ENCODE results near the gene CPEB4.
A peak's percentile ranks its signal among the peaks of the same experiment; 100 is the strongest.

Gene CPEB4

GRCh38 chr5:173887610-173888472, at the start of gene CPEB4:
Gene CPEB4 (plus strand): TSS chr5:173888349. CDS start chr5:173889734, 1,385 bp downstream.
- peak; percentile 95 for DNase-seq (ENCODE audit: low read depth in 2 of 2)

GRCh38 chr5:173839117-173839713, 48.9 kb upstream of the CPEB4 start:
- no peak for DNase-seq (ENCODE audit: low read depth in 2 of 2)

GRCh38 chr5:173840111-173840983, 47.8 kb upstream of the CPEB4 start:
- DNase-seq (ENCODE audit: low read depth in 2 of 2): no peak

- no peak for DNase-seq (ENCODE audit: low read depth in 2 of 2)
Observed at GRCh38 chr5:173841710-173842109, 46.4 kb upstream of the CPEB4 start.

- no peak for DNase-seq (ENCODE audit: low read depth in 2 of 2)
Observed at GRCh38 chr5:173843794-173844193, 44.4 kb upstream of the CPEB4 start.

GRCh38 chr5:173845321-173845720, 42.8 kb upstream of the CPEB4 start:
- DNase-seq (ENCODE audit: low read depth in 2 of 2): no peak

GRCh38 chr5:173846929-173847501, 41.1 kb upstream of the CPEB4 start:
- no peak for DNase-seq (ENCODE audit: low read depth in 2 of 2)

- DNase-seq (ENCODE audit: low read depth in 2 of 2): no peak
Observed at GRCh38 chr5:173848986-173849596, 39.1 kb upstream of the CPEB4 start.

- no peak for DNase-seq (ENCODE audit: low read depth in 2 of 2)
Observed at GRCh38 chr5:173849908-173850307, 38.2 kb upstream of the CPEB4 start.

GRCh38 chr5:173850659-173851058, 37.5 kb upstream of the CPEB4 start:
- DNase-seq (ENCODE audit: low read depth in 2 of 2): no peak

- DNase-seq (ENCODE audit: low read depth in 2 of 2): no peak
Observed at GRCh38 chr5:173851595-173852243, 36.4 kb upstream of the CPEB4 start.

- DNase-seq (ENCODE audit: low read depth in 2 of 2): no peak
Observed at GRCh38 chr5:173852790-173853359, 35.3 kb upstream of the CPEB4 start.

GRCh38 chr5:173853370-173854131, 34.6 kb upstream of the CPEB4 start:
- DNase-seq (ENCODE audit: low read depth in 2 of 2): no peak

GRCh38 chr5:173855162-173855994, 32.8 kb upstream of the CPEB4 start:
- DNase-seq (ENCODE audit: low read depth in 2 of 2): no peak

GRCh38 chr5:173855995-173856656, 32.0 kb upstream of the CPEB4 start:
- DNase-seq (ENCODE audit: low read depth in 2 of 2): no peak

GRCh38 chr5:173857234-173857633, 30.9 kb upstream of the CPEB4 start:
- DNase-seq (ENCODE audit: low read depth in 2 of 2): no peak

GRCh38 chr5:173858021-173858669, 30.0 kb upstream of the CPEB4 start:
- no peak for DNase-seq (ENCODE audit: low read depth in 2 of 2)
